ENCODE results near the gene GPI.
"Not testable (repeated sequence)": the region's sequence is repeated elsewhere in the genome, so short reads cannot be mapped to it uniquely, and the experiment has no call there.

Gene GPI
- total RNA-seq = 92.5 reads per million, percentile 81 among the genes with 10 or more reads in this experiment

DNA sequence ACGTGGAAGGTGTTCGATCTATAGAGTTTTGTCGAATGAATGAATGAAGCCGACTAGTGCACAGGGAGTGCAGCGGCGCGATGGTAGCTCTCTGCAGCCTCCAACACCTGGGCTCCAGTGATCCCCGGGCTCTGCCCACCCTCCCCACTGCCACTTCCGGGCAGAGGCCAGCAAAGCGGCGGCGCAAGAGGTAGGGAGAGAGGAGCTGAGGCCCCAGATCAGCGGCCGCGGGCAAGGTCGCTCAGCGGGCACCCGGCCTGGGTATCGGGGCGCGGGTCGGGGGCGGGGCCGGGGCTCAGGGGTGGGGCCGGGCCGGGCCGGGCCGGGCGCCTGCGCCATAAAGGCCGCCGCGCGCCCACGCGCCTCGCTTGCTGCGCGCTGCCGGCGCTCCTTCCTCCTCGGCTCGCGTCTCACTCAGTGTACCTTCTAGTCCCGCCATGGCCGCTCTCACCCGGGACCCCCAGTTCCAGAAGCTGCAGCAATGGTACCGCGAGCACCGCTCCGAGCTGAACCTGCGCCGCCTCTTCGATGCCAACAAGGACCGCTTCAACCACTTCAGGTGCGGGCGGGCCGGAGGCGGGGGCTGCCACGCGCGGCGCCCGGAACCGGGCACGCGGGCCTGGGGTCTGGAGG lies at the start of gene GPI:
TSS of gene GPI (plus strand) at position 367 of the 633 bp plus-strand sequence. CDS start at position 438, 71 bp downstream.
- peak; percentile 56 for DNase-seq

DNA sequence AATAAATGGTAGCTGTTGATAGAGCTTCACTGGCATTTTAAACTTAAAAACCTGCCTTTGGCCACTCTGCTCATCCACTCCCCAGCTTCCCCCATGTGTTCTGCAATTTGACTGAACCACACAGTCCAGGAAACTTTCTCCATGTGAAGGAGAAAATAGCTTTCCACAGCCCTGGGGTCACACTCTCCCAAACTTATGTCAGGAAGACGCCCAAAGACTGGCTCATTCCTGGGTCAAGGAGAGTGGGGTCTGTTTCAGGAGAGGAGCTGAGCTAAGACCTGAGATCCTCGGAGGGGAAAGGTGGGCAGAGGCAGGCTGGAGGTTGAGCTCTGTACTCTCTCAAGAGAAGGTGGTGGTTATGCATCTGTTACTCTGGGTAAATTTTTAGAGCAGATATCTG lies 48.7 kb upstream of the GPI start:
- DNase-seq = no peak

DNA sequence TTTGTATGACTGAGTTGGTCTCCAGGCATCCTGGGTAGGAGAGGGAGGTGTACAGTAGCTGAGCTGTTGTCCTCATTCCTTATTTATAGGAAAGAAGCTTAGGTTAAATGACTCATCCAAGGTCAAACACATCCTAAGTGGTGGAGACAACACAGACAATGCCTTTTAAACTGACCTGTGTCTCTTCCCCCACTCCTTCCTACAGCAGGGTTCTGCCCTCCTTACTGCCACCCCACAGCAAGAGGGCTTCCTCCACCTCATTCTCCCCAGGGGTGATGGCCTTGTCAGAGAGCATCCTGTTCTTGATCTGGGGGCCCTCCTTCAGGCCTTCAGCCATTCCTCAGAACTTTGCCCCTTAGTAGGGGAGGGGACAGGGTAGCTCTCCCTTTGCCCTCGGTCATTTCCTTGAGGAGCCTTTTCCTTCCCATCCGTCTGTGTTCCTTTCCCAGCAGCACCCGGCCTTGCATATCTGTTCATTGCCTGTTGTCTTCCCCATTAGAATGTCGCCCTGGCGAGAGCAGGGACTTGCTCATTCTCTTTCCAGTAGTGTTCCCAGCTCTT lies 48.2 kb upstream of the GPI start:
- DNase-seq = no peak

GRCh38 chr19:34317311-34317927 lies 47.6 kb upstream of the GPI start:
- DNase-seq = peak; percentile 17

DNA sequence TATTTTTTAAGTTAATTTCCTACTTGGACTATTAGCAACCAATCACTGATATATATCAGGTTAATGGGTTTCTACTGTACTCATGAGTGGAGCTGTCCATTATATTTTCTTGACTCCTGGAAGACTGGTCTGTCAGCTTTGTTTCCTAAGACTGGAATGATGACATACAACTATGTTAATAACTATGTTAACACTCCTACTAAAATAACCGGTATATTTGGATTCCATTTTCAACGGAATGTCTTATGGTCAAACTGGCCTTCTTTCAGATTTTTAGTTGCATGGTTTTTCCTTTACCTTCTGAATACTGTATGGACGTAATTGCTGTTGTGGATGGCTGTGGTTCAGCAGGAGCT lies 45.8 kb upstream of the GPI start:
- DNase-seq = no peak

- no peak for DNase-seq
Measured at GRCh38 chr19:34319785-34320184, 45.2 kb upstream of the GPI start.

DNA sequence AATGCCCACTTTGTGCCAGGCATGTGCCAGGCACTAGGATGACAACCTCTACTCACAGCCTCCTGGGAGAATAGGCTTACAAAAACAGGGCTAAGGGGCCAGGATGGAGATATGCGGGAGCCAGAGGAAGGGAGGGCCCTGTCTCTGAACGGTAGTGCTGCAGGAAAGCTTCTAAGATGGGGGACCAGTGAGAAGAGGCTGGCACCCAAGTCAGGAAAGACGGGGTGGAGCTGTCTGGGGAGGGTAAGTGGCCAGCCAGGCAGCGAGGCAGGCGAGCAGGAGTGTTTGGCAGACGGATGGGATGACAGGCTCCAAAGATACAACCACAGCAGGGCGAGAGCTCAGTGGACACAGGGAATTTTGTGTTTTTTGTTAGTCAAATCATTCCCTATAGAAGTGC lies 44.7 kb upstream of the GPI start:
- DNase-seq = no peak

- no peak for DNase-seq
Measured at GRCh38 chr19:34321735-34322134, 43.3 kb upstream of the GPI start.

DNA sequence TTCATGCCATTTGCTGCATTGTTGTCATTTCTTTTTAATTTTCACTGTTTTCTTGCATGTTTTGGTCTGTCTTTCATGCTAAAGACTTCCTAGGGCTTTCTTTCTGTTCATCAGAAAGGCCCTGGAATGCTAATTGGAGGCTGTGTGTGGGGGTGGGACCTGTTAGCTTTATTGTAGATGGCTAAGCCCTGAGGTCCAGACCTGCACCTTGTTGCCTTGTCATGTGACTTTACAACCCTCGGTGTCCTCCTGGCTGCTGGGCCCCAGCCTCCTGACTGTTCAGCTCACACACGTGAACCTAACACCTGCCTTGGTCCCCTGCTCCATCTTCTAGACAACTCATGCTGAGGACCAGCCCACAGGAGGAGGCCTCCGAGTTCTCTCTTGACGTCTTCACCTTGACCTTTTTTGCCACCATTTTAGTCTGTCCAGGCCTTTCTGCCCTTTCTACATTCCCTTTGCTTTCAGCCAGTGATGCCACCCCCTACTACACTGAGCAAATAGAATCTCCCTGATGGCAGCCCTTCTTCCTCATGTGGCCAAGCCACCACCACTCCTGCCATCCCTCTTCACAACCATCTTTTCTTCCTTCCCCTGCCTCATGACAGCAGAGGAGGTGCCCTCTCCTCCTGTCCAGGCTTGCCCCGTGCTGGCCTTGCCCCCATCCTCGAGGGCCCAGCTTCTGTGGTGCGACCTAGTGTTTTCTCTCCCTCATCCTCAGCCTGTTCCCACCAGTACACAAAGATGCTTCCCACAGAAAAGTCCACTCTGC lies 41.4 kb upstream of the GPI start:
- DNase-seq = no peak

GRCh38 chr19:34324320-34324719 lies 40.7 kb upstream of the GPI start:
- no peak for DNase-seq

DNA sequence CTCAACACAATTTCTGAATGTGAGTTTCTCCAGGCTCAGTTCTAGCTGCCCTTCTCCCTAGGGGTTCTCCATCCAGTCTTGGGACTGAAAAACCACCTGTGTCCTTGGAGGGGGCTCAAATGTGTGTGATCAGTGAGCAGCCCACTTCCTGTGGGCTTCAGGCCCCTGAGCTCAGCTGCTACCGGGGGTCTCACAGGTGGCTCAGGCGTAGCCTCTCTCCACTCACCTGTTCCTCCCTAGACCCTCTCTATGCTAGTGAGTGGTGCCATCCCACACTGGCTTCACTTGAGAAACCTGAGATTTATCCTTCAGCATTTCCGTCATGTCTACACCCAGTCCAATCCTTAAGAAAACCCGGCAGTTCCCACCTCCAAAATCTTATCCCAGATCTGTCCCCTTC lies 39.8 kb upstream of the GPI start:
- DNase-seq = no peak

DNA sequence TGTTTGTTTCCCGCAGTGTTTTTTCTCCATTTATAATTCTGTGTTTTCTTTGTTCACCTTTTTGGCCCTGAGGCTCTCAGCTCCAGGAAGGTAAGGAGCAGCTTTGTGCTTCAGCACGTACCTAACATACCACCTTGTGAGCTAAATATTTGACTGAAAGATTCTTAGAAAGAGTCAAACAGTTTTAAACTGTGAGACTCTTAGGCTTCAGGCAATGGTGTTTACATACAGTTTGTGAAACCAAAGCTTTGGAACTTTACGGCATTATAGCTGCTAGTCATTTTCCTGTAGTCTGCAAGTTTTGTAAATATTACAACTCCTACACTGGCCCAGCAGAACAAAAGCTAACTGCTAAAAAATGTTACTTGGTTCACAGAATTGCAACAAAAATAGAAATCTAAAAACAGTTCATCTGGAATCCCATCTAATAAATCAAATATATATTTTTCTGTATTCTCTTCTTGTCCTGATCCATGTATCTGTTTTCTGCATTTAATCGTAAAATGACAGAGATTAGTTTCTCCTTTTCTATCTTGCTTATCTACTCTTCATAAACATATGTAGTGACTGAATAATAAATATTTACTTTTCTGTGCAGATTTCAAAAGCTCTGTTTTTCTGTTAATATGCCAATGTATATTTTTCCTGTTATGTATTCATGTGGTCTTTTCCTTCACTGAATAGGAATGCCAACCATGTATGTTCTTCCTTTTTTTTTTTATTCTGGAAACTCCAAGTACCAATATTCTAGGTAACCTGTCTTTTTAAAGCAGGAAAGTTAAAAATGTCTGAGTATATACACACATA lies 38.8 kb upstream of the GPI start:
- DNase-seq = no peak

DNA sequence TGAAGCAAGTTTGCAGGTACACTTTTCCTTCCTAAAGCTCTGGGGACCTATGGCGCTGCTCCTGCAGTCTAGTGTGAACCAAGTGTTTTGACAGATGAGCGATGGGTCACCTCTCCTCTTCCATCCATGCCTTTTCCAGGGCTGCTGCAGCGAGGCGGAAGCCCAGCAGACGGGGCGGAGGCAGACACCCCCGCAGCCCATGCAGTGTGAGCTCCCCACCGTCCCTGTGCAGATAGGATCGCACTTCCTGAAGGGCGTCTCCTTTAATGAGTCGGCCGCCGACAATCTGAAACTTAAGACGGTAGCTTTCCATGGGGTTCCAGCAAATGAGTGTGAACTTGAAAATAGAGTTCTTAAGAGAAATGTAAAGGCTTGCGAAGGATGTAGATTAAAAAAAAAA lies 37.1 kb upstream of the GPI start:
- no peak for DNase-seq

GRCh38 chr19:34328982-34329381 lies 36.0 kb upstream of the GPI start:
- DNase-seq = no peak

DNA sequence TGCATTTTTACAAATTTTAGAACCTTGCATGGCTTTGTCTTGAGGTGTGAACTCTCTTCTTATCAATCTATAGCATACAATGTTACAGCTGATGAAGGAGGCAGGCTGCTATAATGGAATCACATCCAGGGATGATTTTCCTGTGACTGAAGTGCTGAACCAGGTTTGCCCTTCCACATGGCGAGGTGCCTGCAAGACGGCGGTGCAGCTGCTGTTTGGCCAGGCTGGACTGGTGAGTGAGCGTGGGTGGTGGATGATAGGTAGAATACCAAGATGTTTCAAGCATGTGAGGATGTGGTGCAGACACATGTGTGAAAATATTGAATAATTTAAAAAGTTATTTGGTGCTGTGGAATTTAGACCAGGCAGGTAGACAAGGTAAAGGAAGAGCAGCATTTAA lies 34.9 kb upstream of the GPI start:
- DNase-seq = no peak

DNA sequence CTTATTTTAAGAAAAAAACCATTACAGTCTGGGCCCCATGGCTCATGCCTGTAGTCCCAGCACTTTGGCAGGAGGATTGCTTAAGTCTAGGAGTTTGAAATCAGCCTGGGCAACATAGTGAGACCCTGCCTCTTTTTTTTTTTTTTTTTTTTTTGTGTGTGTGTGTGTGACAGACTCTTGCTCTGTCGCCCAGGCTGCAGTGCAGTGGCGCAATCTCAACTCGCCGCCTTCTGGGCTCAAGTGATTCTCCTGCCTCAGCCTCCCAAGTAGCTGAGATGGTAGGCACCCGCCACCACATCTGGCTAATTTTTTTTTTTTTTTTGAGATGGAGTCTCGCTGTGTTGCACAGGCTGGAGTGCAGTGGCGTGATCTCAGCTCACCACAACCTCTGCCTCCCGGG lies 34.4 kb upstream of the GPI start:
- not testable (repeated sequence) for DNase-seq

GRCh38 chr19:34331596-34331995 lies 33.4 kb upstream of the GPI start:
- DNase-seq = not testable (repeated sequence)

- DNase-seq = no peak
Measured at GRCh38 chr19:34332027-34332760, 32.8 kb upstream of the GPI start.

DNA sequence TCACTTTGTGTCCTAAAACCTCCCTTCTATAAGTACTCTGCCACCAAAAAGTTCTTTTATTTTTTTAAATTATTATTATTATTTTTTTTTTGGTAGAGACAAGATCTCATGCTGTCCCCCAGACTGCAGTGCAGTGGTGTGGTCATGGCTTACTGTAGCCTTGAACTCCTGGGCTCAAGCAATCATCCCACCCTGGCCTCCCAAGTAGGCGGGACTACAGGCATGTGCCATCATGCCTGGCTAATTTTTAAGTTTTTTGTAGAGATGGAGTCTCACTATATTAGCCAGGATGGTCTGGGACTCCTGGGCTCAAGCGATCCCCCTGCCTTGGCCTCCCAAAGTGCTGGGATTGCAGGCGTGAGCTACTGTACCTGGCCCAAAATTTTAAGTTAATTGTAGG lies 29.1 kb upstream of the GPI start:
- DNase-seq = no peak

DNA sequence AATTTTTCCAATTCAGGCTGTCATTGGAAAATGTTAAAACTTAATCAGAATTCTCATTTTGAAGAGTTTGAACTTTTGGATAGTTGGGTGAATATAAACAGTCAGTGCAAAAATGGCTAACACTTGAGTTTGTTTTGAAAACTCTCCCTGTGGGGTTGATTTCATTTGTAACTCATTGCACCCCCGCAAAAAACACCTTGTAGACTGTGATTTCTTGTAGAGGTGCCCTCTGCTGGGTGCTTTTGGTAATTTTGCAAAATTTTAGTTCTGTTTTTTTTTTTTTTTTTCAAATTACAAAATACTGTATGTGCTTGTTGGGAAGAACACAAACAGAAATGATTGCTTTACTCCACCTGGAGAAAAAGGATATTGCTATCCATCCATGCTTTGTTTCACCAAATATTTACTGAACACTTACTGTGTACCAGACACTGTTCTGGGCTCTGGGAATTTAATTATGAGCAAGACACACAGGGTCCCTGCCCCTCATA lies 28.2 kb upstream of the GPI start:
- DNase-seq = peak; percentile 32

DNA sequence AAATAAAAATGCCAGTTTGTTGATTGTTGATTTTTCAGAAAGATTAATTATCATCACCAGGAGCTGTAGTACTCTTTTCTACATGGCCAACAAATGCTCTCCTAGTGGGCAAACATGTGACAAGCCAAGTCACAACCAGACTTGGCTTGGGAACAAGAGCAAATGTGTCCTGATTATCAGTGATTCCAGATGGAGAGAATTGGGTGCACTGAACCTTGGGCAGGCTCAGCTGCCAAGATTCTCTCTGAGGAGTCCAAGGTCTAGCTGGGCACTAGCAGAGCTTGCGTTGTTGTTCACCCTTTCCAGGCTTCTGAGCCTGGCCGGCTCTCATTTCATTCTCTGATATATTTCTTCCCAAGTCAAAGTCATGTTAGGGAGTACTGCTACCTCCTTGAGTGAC lies 27.3 kb upstream of the GPI start:
- no peak for DNase-seq

All from effector CD4-positive, alpha-beta T cell (primary cell).